Fibroblast of skin of abdomen (primary cell): ENCODE measurements around the gene TAF11L6. TPM values are rescaled to one million over a fixed set of nuclear protein-coding genes. Genes with fewer than 3 reads are reported as not detected.
"Not testable (repeated sequence)": the region's sequence is repeated elsewhere in the genome, so short reads cannot be mapped to it uniquely, and the experiment has no call there.

ENCODE experiments used
- DNase-seq: peaks from one replicate; pipeline ENCODE4 v3.0.0-alpha.2; 2013
- polyA plus RNA-seq, 2 experiments: library from polyadenylated mRNA; unstranded; fragments of 120-200 nt; gene quantifications; one replicate each; pipeline ENCODE4 v1.2.1, GENCODE V29; 2013; ENCODE audit not compliant: insufficient read length in 2 of 2

Gene TAF11L6
- polyA plus RNA-seq (2013, experiment 1 of 2; ENCODE audit: insufficient read length) = not detected
- not detected for polyA plus RNA-seq (2013, experiment 2 of 2; ENCODE audit: insufficient read length)

DNA sequence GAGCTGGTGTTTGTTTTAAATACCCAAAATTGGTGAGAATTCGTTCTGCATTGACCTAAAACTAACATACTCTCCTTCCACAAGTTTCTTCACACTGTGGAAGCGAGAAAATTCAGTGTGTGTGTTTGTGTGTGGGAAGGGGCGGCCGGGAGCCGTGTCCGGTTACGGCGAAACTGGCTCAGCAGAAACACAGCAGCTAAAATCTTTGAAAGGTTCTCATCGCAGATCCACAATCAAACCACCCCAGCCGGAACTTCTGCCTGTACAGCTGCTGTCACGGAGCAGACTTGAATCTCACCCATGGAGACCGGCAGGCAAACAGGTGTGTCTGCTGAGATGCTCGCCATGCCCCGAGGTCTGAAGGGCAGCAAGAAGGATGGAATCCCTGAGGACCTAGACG, at the start of gene TAF11L6:
TAF11L6 (plus strand) TSS at position 301 of the 400 bp plus-strand sequence.
- DNase-seq = not testable (repeated sequence)

DNA sequence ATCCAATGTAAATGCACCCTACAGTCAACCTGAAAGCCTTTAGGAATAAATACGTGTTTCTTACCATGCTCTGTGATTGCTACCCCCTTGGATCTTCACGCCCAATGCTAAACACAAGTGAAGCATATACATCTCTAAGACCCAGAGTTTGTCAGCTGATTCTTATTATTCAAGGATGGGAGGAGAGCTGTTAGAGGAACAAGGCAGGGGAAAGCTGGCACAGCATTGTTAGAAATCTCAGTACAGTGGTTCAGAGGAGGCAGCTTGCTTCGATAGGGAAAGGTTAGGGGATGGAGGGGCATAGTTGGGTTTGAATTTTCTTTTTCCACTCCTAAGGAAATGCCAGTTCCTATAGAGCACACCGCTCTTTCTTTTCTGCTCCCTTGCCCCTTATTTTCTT, 47.1 kb upstream of the TAF11L6 start:
- no peak for DNase-seq

DNA sequence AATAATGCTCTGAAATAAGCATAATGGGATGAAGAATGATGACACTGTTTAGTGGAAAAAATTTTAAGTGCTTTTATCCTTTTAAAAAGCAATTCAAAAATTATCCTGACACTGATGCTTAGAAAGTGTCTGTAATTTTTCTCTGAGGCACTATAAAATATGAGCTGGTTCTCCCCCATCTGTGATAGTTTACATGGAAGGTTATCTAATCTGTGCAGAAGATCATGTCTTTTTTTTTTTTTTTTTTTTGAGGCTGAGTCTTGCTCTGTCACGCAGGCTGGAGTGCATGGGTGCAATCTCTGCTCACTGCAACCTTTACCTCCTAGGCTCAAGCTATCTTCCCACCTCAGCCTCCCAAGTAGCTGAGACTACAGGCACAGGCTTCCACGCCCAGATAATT, 45.7 kb upstream of the TAF11L6 start:
- no peak for DNase-seq

DNA sequence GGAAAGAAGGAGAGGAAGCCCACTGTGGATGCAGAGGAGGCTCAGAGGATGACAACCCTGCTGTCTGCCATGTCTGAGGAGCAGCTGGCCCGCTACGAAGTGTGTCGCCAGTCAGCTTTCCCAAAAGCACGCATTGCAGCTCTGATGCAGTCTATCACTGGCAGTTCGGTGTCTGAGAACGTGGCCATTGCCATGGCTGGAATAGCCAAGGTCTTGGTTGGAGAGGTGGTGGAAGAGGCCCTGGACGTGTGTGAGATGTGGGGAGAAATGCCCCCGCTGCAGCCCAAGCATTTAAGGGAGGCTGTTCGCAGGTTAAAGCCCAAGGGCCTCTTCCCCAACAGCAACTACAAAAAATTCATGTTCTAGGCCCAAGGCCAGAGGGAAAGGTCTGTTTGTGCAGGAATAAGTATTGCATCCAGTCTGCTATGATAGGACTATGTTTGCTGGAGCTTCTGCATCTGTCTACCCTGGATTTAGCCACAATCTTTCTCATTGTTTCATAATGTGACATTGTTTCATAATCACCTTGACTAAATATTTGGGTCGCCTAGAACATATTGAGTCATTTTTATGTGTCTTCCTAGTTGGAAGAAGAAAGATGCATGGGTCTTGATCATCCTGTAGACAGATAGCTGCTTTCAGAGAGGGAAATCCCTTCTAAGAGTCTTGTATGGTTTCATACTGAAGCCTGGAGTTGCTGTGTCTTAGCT, 41.9 kb upstream of the TAF11L6 start:
- not testable (repeated sequence) for DNase-seq

DNA sequence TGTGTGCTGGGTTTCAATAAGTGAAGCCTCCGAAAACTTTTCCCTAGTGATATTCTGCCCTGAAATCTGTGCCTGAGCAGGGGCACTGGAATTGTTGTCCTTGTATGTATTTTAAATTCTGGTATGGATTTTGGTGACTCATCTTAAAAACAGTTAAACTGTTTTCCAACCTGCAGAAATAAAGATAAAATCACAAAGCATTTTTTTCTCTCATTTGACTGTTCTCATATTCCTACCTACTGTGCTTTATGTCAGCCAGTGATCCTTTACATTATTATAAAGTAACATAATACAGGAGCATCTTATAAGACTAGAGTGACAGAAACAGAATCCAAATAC, 41.3 kb upstream of the TAF11L6 start:
- DNase-seq = no peak

DNA sequence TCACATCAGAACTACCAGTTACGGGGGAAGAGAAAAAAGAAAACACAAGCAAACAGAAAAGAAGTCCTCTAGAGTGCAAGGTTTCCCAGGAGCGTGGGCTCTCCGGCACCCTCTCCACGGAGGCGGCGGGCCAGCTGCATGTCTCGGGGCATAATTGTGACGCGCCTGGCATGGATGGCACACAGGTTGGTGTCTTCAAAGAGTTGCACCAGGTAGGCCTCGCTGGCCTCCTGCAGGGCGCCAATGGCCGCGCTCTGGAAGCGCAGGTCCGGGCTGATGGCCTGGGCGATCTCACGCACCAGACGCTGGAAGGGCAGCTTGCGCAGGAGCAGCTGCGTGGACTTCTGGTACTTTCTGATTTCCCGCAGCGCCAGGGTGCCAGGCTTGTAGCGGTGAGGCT, 37.2 kb upstream of the TAF11L6 start:
- DNase-seq = not testable (repeated sequence)

DNA sequence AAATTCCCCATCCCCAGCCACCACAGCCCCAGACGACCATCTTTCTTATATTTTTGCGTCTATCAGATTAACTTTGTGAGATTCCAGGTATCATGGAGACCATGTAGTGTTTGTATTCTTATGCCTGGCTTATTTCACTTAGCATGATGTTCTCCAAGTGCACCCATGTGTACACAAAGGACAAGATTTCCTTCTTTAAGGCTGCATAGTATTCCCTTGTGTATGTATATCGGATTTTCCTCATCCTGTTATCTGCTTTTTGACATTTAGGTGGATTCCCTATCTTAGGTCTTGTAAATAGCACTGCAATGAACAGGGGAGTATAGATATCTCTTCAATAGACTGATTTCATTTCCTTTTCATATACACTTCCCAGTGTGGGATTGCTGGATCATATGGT, 35.7 kb upstream of the TAF11L6 start:
- no peak for DNase-seq

DNA sequence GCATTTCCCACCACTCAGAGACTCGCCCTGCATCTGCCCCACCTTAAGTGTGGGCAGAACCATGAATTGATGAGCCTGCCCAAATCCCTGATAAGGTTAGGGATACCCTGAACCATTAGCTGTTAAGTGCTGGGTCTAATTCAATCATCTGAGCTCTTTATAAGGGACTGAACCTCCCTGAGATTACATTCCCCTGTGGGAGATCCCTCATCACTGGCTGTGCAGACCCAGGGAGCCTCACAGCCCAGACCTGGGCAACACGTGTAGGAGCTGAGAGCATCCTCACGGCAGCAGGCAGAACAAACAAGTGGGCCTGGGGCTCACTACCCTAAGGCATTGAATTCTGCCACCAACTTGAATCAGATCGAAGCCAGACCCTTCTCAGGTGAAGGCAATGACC, 31.0 kb upstream of the TAF11L6 start:
- no peak for DNase-seq

DNA sequence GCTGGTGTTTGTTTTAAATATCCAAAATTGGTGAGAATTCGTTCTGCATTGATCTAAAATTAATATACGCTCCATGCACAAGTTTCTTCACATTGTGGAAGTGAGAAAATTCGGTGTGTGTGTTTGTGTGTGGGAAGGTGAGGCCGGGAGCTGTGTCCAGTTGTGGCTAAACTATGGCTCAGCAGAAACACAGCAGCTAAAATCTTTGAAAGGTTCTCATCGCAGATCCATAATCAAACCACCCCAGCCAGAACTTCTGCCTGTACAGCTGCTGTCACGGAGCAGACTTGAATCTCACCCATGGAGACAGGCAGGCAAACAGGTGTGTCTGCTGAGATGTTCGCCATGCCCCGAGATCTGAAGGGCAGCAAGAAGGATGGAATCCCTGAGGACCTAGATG, 30.5 kb upstream of the TAF11L6 start, which contains the start of gene TAF11L2:
TAF11L2 (plus strand) TSS at position 301 of the 400 bp plus-strand sequence.
- DNase-seq = not testable (repeated sequence)

DNA sequence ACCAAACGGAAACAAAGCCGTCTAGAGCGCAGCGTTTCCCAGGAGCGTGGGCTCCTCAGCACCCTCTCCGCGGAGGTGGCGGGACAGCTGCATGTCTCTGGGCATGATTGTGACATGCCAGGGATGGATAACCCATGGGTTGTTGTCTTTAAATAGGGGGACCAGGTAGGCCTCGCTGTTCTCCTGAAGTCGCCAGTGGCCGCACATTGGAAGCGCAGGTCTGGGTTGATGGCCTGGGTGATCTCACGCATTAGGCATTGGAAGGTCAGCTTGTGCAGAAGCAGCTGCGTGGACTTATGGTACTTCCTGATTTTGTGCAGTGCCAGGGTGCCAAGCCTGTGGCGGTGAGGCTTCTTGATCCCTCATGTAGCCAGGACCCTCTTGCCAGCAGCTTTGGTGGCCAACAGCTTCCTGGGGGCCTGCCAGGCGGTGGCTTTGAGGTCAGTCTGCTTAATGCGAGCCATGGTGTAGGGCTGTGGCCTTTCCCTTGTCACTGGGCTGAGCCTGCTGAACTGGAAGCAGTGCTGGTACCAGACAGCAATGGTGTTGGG, 16.6 kb upstream of the TAF11L6 start:
- no peak for DNase-seq

DNA sequence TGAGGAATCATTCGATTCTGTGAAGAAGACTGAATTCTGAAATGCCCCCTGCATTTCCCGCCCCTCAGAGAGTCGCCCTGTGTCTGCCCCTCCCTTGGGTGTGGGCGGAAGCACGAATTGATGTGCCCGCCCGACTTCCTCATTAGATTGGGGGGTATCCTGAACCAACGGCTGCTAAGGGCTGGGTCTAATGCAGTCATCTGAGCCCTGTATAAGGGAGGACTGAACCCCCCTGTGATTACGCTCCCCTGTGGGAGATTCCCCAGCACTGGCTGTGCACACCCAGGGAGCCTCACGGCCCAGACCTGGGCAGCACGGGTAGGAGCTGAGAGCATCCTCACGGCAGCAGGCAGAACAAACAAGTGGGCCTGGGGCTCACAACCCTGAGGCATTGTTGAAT, 10.9 kb upstream of the TAF11L6 start:
- not testable (repeated sequence) for DNase-seq

DNA sequence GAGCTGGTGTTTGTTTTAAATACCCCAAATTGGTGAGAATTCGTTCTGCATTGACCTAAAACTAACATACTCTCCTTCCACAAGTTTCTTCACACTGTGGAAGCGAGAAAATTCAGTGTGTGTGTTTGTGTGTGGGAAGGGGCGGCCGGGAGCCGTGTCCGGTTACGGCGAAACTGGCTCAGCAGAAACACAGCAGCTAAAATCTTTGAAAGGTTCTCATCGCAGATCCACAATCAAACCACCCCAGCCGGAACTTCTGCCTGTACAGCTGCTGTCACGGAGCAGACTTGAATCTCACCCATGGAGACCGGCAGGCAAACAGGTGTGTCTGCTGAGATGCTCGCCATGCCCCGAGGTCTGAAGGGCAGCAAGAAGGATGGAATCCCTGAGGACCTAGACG, 10.4 kb upstream of the TAF11L6 start, which contains the start of gene TAF11L3:
TAF11L3 (plus strand) TSS at position 301 of the 400 bp plus-strand sequence.
- DNase-seq = not testable (repeated sequence)

DNA sequence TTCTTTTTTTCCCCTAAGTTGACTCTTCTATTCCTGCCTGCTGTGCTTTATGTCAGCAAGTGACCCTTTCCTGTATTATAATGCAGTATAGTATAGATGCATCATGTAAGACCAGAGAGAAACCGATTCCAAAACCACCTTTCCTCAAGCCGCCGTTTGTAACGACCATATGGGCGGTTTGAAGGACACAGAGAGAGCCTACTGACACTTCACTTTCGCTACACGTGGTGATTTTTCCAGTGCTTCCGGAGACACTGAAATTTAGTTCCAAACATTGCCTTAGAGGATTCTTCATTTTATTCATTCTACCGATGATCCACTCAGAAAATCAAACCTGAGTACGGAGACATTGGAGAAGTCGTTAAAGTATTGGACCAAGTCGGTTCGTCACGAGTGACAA, 9.0 kb upstream of the TAF11L6 start:
- DNase-seq = not testable (repeated sequence)

DNA sequence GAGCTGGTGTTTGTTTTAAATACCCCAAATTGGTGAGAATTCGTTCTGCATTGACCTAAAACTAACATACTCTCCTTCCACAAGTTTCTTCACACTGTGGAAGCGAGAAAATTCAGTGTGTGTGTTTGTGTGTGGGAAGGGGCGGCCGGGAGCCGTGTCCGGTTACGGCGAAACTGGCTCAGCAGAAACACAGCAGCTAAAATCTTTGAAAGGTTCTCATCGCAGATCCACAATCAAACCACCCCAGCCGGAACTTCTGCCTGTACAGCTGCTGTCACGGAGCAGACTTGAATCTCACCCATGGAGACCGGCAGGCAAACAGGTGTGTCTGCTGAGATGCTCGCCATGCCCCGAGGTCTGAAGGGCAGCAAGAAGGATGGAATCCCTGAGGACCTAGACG, 7.0 kb upstream of the TAF11L6 start, which contains the start of gene TAF11L4:
TAF11L4 (plus strand) TSS at position 301 of the 400 bp plus-strand sequence.
- not testable (repeated sequence) for DNase-seq

DNA sequence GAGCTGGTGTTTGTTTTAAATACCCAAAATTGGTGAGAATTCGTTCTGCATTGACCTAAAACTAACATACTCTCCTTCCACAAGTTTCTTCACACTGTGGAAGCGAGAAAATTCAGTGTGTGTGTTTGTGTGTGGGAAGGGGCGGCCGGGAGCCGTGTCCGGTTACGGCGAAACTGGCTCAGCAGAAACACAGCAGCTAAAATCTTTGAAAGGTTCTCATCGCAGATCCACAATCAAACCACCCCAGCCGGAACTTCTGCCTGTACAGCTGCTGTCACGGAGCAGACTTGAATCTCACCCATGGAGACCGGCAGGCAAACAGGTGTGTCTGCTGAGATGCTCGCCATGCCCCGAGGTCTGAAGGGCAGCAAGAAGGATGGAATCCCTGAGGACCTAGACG, 3.5 kb upstream of the TAF11L6 start, which contains the start of gene TAF11L5:
TAF11L5 (plus strand) TSS at position 301 of the 400 bp plus-strand sequence.
- DNase-seq = not testable (repeated sequence)

DNA sequence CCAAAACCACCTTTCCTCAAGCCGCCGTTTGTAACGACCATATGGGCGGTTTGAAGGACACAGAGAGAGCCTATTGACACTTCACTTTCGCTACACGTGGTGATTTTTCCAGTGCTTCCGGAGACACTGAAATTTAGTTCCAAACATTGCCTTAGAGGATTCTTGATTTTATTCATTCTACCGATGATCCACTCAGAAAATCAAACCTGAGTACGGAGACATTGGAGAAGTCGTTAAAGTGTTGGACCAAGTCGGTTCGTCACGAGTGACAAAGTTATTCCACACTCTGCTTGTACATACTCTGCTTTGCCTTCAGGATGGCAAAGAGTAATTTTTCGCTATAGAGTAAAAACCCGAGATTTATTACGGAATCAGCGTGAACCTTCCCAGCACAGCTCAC, 2.0 kb upstream of the TAF11L6 start:
- peak; percentile 6 for DNase-seq
